Mesenchymal stem cell (in vitro differentiated cells and primary cell): ENCODE results near the gene RBFOX1.

Experiments
- DNase-seq: peaks from one replicate; pipeline ENCODE4 v3.0.0-alpha.2; 2013
- H2AFZ ChIP-seq: one replicate; pipeline ENCODE4 v1.6.1; 2013; ENCODE audit warnings: low read depth, mild to moderate bottlenecking, control low read depth, inconsistent platforms, low read length, moderate library complexity
- H2AK5ac ChIP-seq: 2 replicates; pipeline ENCODE4 v1.6.1; 2013; ENCODE audit warnings: low read length, moderate library complexity, mild to moderate bottlenecking, inconsistent platforms; ENCODE audit not compliant: severe bottlenecking
- H2BK120ac ChIP-seq: one replicate; pipeline ENCODE4 v1.6.1; 2013; ENCODE audit warnings: low read depth, mild to moderate bottlenecking, inconsistent platforms, low read length, moderate library complexity
- H2BK12ac ChIP-seq, 2 experiments: one replicate each; pipeline ENCODE4 v1.6.1; 2013; ENCODE audit warnings: inconsistent platforms in 2 of 2, low read length in 2 of 2, mild to moderate bottlenecking in 2 of 2, moderate library complexity in 2 of 2, control low read depth in 1 of 2
- H2BK15ac ChIP-seq: one replicate; pipeline ENCODE4 v1.6.1; 2013; ENCODE audit warnings: mild to moderate bottlenecking, low read depth, inconsistent platforms; ENCODE audit not compliant: poor library complexity, severe bottlenecking
- H2BK5ac ChIP-seq: 2 replicates; pipeline ENCODE4 v1.6.1; 2013; ENCODE audit warnings: low read depth, mild to moderate bottlenecking, low read length, control low read depth, inconsistent platforms; ENCODE audit not compliant: poor library complexity, severe bottlenecking
- H3K14ac ChIP-seq, 2 experiments: one replicate each; pipeline ENCODE4 v1.6.1; 2013; ENCODE audit warnings: inconsistent platforms in 2 of 2, low read length in 2 of 2, control low read depth in 1 of 2, mild to moderate bottlenecking in 1 of 2, moderate library complexity in 1 of 2
- H3K18ac ChIP-seq, 2 experiments: one replicate each; pipeline ENCODE4 v1.6.1; 2013; ENCODE audit warnings: inconsistent platforms in 2 of 2, low read length in 2 of 2, control low read depth in 1 of 2, low read depth in 1 of 2, mild to moderate bottlenecking in 1 of 2
- H3K23ac ChIP-seq, 2 experiments: one replicate each; pipeline ENCODE4 v1.6.1; 2013; ENCODE audit warnings: inconsistent platforms in 2 of 2, low read length in 2 of 2, mild to moderate bottlenecking in 2 of 2, moderate library complexity in 2 of 2, control low read depth in 1 of 2
- H3K27ac ChIP-seq: 2 replicates; pipeline ENCODE4 v1.5.1; 2013; ENCODE audit warnings: mild to moderate bottlenecking, moderate library complexity, low read length, control low read depth, inconsistent platforms; ENCODE audit not compliant: poor library complexity, severe bottlenecking
- H3K27me3 ChIP-seq, 2 experiments: 2 replicates each; pipeline versions ENCODE4 v1.6.1 to v1.7.0; 2013; ENCODE audit warnings: low read length in 2 of 2, mild to moderate bottlenecking in 2 of 2, moderate library complexity in 2 of 2, control low read depth in 1 of 2, inconsistent platforms in 1 of 2; ENCODE audit not compliant: control insufficient read depth in 1 of 2, insufficient read depth in 1 of 2
- H3K36me3 ChIP-seq, 2 experiments: 2 replicates each; pipeline versions ENCODE4 v1.6.1 to v1.7.0; 2013; ENCODE audit warnings: low read length in 2 of 2, control low read depth in 1 of 2, inconsistent platforms in 1 of 2, low read depth in 1 of 2, mild to moderate bottlenecking in 1 of 2; ENCODE audit not compliant: insufficient read depth in 2 of 2, control insufficient read depth in 1 of 2
- H3K4ac ChIP-seq, 2 experiments: one replicate each; pipeline ENCODE4 v1.6.1; 2013; ENCODE audit warnings: inconsistent platforms in 2 of 2, low read length in 2 of 2, mild to moderate bottlenecking in 2 of 2, moderate library complexity in 2 of 2, control low read depth in 1 of 2, low read depth in 1 of 2
- H3K4me1 ChIP-seq: 2 replicates; pipeline ENCODE4 v1.6.1; 2013; ENCODE audit warnings: low read depth, low read length, control low read depth; ENCODE audit not compliant: control insufficient read depth, insufficient read depth
- H3K4me2 ChIP-seq: 2 replicates; pipeline ENCODE4 v1.6.1; 2013; ENCODE audit warnings: low read length, mild to moderate bottlenecking, inconsistent platforms; ENCODE audit not compliant: poor library complexity, severe bottlenecking
- H3K4me3 ChIP-seq, 2 experiments: 2 replicates each; pipeline versions ENCODE4 v1.5.1 to v1.7.0; 2013; ENCODE audit warnings: low read length in 2 of 2, mild to moderate bottlenecking in 2 of 2, control low read depth in 1 of 2, low read depth in 1 of 2; ENCODE audit not compliant: insufficient read depth in 1 of 2
- H3K79me1 ChIP-seq: replicated peaks from 2 replicates; pipeline ENCODE4 v1.6.1; 2013; ENCODE audit warnings: mild to moderate bottlenecking, control low read depth, low read length, inconsistent platforms; ENCODE audit not compliant: poor library complexity, severe bottlenecking
- H3K9ac ChIP-seq: 2 replicates; pipeline ENCODE4 v1.7.0; 2013; ENCODE audit warnings: mild to moderate bottlenecking, low read length, moderate library complexity
- H3K9me3 ChIP-seq: 2 replicates; pipeline ENCODE4 v1.7.0; 2013; ENCODE audit warnings: mild to moderate bottlenecking, low read length; ENCODE audit not compliant: control insufficient read depth
- H4K8ac ChIP-seq: one replicate; pipeline ENCODE4 v1.6.1; 2013; ENCODE audit warnings: inconsistent platforms, mild to moderate bottlenecking, low read length, moderate library complexity
- H4K91ac ChIP-seq: one replicate; pipeline ENCODE4 v1.6.1; 2013; ENCODE audit warnings: mild to moderate bottlenecking, low read length, inconsistent platforms
- WGBS: methylation state at CpG from one replicate; pipeline ENCODE4 v1.1.7; 2013; ENCODE audit warnings: mixed read lengths; 5-methylcytosine and 5-hydroxymethylcytosine counted together

RBFOX1 gene

GRCh38 chr16:7508656-7509055 is 176.0 kb downstream of the RBFOX1 start:
- Histone ChIP-seq H3K9me3 (peaks cover 7% of the 10 kb centered on the region), H3K4me1 (no peaks in the 10 kb centered on the region), H3K9ac (no peak overlapping the region), H3K23ac (no peak overlapping the region), H3K36me3 (no peaks in the 10 kb centered on the region), H3K79me1 (no peaks in the 10 kb centered on the region), H2BK120ac (no peak overlapping the region), H3K4me2 (no peak overlapping the region), H3K27me3 (no peaks in the 10 kb centered on the region), H3K4ac (no peak overlapping the region), H2BK5ac (no peak overlapping the region), H3K14ac (no peak overlapping the region), H3K27ac (no peak overlapping the region), H4K8ac (no peak overlapping the region), H2BK12ac (no peak overlapping the region), H2BK15ac (no peak overlapping the region), H4K91ac (no peak overlapping the region), H3K4me3 (no peak overlapping the region), H2AFZ (no peak overlapping the region), H3K18ac (no peak overlapping the region), H2AK5ac (no peak overlapping the region)
- WGBS, result 72% methylated on average over 2 of the region's 3 CpGs
- DNase-seq, result no peak

- Histone ChIP-seq H3K27ac (no peak overlapping the region), H3K36me3 (no peaks in the 10 kb centered on the region), H3K27me3 (no peaks in the 10 kb centered on the region), H3K4me1 (no peaks in the 10 kb centered on the region), H3K79me1 (no peaks in the 10 kb centered on the region), H2BK120ac (no peak overlapping the region), H3K4me2 (no peak overlapping the region), H4K8ac (no peak overlapping the region), H2BK15ac (no peak overlapping the region), H2BK5ac (no peak overlapping the region), H3K4ac (no peak overlapping the region), H4K91ac (peak overlapping the region; percentile 18), H3K9ac (no peak overlapping the region), H2AK5ac (no peak overlapping the region), H3K9me3 (peaks cover 7% of the 10 kb centered on the region), H2AFZ (no peak overlapping the region), H2BK12ac (no peak overlapping the region), H3K4me3 (no peak overlapping the region), H3K23ac (no peak overlapping the region), H3K14ac (no peak overlapping the region), H3K18ac (no peak overlapping the region)
- 88% methylated on average over 16 of the region's 23 CpGs for WGBS
- DNase-seq, result no peak
These were observed 177.4 kb downstream of the RBFOX1 start for GRCh38 chr16:7509963-7510601.

GRCh38 chr16:7511549-7512260 is 179.1 kb downstream of the RBFOX1 start:
- 65% methylated on average over 6 of the region's 7 CpGs for WGBS

GRCh38 chr16:7512503-7512902 is 179.9 kb downstream of the RBFOX1 start:
- no peak for DNase-seq
- Histone ChIP-seq H3K9ac (no peak overlapping the region), H3K4me3 (no peak overlapping the region), H3K4me1 (no peaks in the 10 kb centered on the region), H3K27ac (no peak overlapping the region), H2BK12ac (no peak overlapping the region), H3K14ac (no peak overlapping the region), H3K4ac (no peak overlapping the region), H3K9me3 (peaks cover 7% of the 10 kb centered on the region), H2BK15ac (no peak overlapping the region), H3K27me3 (no peaks in the 10 kb centered on the region), H2BK5ac (no peak overlapping the region), H2AFZ (no peak overlapping the region), H4K8ac (no peak overlapping the region), H3K23ac (no peak overlapping the region), H3K36me3 (no peaks in the 10 kb centered on the region), H2BK120ac (no peak overlapping the region), H4K91ac (no peak overlapping the region), H3K79me1 (no peaks in the 10 kb centered on the region), H3K18ac (no peak overlapping the region), H2AK5ac (no peak overlapping the region), H3K4me2 (no peak overlapping the region)
- WGBS, result 67% methylated on average over 3 of the region's 3 CpGs

More at GRCh38 chr16:7511549-7512260, 179.1 kb downstream of the RBFOX1 start:
- Histone ChIP-seq H3K18ac (no peak overlapping the region), H3K23ac (no peak overlapping the region), H2BK15ac (no peak overlapping the region), H3K9me3 (peaks cover 7% of the 10 kb centered on the region), H3K4ac (no peak overlapping the region), H3K4me3 (no peak overlapping the region), H4K91ac (no peak overlapping the region), H3K36me3 (no peaks in the 10 kb centered on the region), H3K27me3 (no peaks in the 10 kb centered on the region), H3K14ac (no peak overlapping the region), H2BK5ac (no peak overlapping the region), H3K4me1 (no peaks in the 10 kb centered on the region), H3K9ac (no peak overlapping the region), H2BK12ac (no peak overlapping the region), H3K27ac (no peak overlapping the region), H4K8ac (no peak overlapping the region), H2BK120ac (no peak overlapping the region), H2AFZ (no peak overlapping the region), H3K4me2 (no peak overlapping the region), H3K79me1 (no peaks in the 10 kb centered on the region), H2AK5ac (no peak overlapping the region)
- no peak for DNase-seq
